Measurements from ENCODE around the gene KMT2E.

- TF ChIP-seq CTCF (IDR thresholded peaks at IDR 0.05), result no peak
- no peak for TF ChIP-seq POLR2A (IDR thresholded peaks at IDR 0.05)
Measured at GRCh38 chr7:105006367-105007136, 7.5 kb upstream of the KMT2E start.

All from prostate gland (tissue), 2 donors.